Measurements from ENCODE around the gene CRYBG1. TPM values are rescaled to one million over a fixed set of nuclear protein-coding genes. Genes with fewer than 3 reads are reported as not detected.
A peak's percentile ranks its signal among the peaks of the same experiment; 100 is the strongest.

CRYBG1 gene
- total RNA-seq, 2 experiments from 2014 or later: 59.2 TPM

- H3K27ac Mint-ChIP-seq: peak overlapping the region; percentile 97
- ChIA-PET CTCF (interaction anchor here (0.7 to 8.9 kb wide), 7 partner anchors 9 to 93 kb away, joined by 3 to 147 read pairs (median 4); no protein-coding TSS in a partner anchor), POLR2A (interaction anchor here (0.6 to 9.8 kb wide), 17 partner anchors 11 to 1302 kb away, joined by 3 to 434 read pairs (median 7); partner anchors contain the start of genes QRSL1 and RTN4IP1)
Observed at GRCh38 chr6:106520711-106521401, 160.3 kb downstream of the CRYBG1 start.

GRCh38 chr6:106522562-106523250 is 162.2 kb downstream of the CRYBG1 start:
- H3K27me3 Mint-ChIP-seq: no peaks in the 10 kb centered on the region
- peaks cover 46% of the 10 kb centered on the region for H3K36me3 Mint-ChIP-seq (ENCODE audit: low read depth)
- ChIA-PET CTCF (interaction anchor here (1.1 to 8.9 kb wide), 5 partner anchors 11 to 92 kb away, joined by 3 to 147 read pairs (median 4); no protein-coding TSS in a partner anchor), POLR2A (interaction anchor here (0.8 to 9.8 kb wide), 11 partner anchors 9 to 874 kb away, joined by 3 to 434 read pairs (median 26); no protein-coding TSS in a partner anchor)
- H3K27ac Mint-ChIP-seq: peak overlapping the region; percentile 97
- H3K4me3 Mint-ChIP-seq: peak overlapping the region; percentile 79
- no peaks in the 10 kb centered on the region for H3K9me3 Mint-ChIP-seq
- no peak for DNase-seq
- peaks cover 60% of the 10 kb centered on the region for H3K4me1 Mint-ChIP-seq

More at GRCh38 chr6:106520711-106521401, 160.3 kb downstream of the CRYBG1 start:
- Mint-ChIP-seq H3K9me3 (no peaks in the 10 kb centered on the region), H3K4me3 (peak overlapping the region; percentile 79), H3K36me3 (ENCODE audit: low read depth) (peaks cover 37% of the 10 kb centered on the region), H3K4me1 (peaks cover 65% of the 10 kb centered on the region), H3K27me3 (no peaks in the 10 kb centered on the region)
- DNase-seq: peak; percentile 89

GRCh38 chr6:106525107-106525881 is 164.8 kb downstream of the CRYBG1 start:
- H3K9me3 Mint-ChIP-seq: no peaks in the 10 kb centered on the region
- POLR2A ChIA-PET: interaction anchor here (0.8 to 9.8 kb wide), 9 partner anchors 8 to 77 kb away, joined by 3 to 434 read pairs (median 7); no protein-coding TSS in a partner anchor

GRCh38 chr6:106525882-106526275 is 165.4 kb downstream of the CRYBG1 start:
- ChIA-PET CTCF (interaction anchor here (1.0 to 8.9 kb wide), 3 partner anchors 10 to 15 kb away, joined by 3 to 147 read pairs (median 5); no protein-coding TSS in a partner anchor), POLR2A (interaction anchor here (0.8 to 9.8 kb wide), 7 partner anchors 9 to 78 kb away, joined by 3 to 434 read pairs (median 11); no protein-coding TSS in a partner anchor)
- Mint-ChIP-seq H3K9me3 (no peaks in the 10 kb centered on the region), H3K4me3 (peak overlapping the region; percentile 21), H3K27me3 (no peaks in the 10 kb centered on the region), H3K36me3 (ENCODE audit: low read depth) (peaks cover 73% of the 10 kb centered on the region), H3K27ac (peak overlapping the region; percentile 92), H3K4me1 (peaks cover 61% of the 10 kb centered on the region)
- no peak for DNase-seq

More at GRCh38 chr6:106525107-106525881, 164.8 kb downstream of the CRYBG1 start:
- peaks cover 61% of the 10 kb centered on the region for H3K4me1 Mint-ChIP-seq
- no peak for DNase-seq
- H3K27ac Mint-ChIP-seq: peak overlapping the region; percentile 92
- peak overlapping the region; percentile 79 for H3K4me3 Mint-ChIP-seq
- H3K36me3 Mint-ChIP-seq (ENCODE audit: low read depth): peaks cover 69% of the 10 kb centered on the region
- CTCF ChIA-PET: interaction anchor here (1.0 to 8.9 kb wide), 2 partner anchors 13 to 14 kb away, joined by 3 to 147 read pairs; no protein-coding TSS in a partner anchor
- H3K27me3 Mint-ChIP-seq: no peaks in the 10 kb centered on the region

- Mint-ChIP-seq H3K27me3 (no peaks in the 10 kb centered on the region), H3K27ac (no peak overlapping the region), H3K4me1 (peaks cover 71% of the 10 kb centered on the region), H3K9me3 (no peaks in the 10 kb centered on the region), H3K4me3 (no peak overlapping the region), H3K36me3 (ENCODE audit: low read depth) (peaks cover 74% of the 10 kb centered on the region)
- ChIA-PET POLR2A (interaction anchor here (1.1 to 9.8 kb wide), 2 partner anchors 17 to 25 kb away, joined by 4 to 434 read pairs; no protein-coding TSS in a partner anchor), CTCF (interaction anchor here (1.3 to 8.9 kb wide), 3 partner anchors 11 to 82 kb away, joined by 4 to 147 read pairs (median 5); no protein-coding TSS in a partner anchor)
- no peak for DNase-seq
Observed at GRCh38 chr6:106527117-106527516, 166.6 kb downstream of the CRYBG1 start.

- Mint-ChIP-seq H3K27ac (peak overlapping the region; percentile 75), H3K9me3 (no peaks in the 10 kb centered on the region), H3K4me3 (no peak overlapping the region), H3K27me3 (no peaks in the 10 kb centered on the region), H3K36me3 (ENCODE audit: low read depth) (peaks cover 75% of the 10 kb centered on the region), H3K4me1 (peaks cover 74% of the 10 kb centered on the region)
- ChIA-PET CTCF (interaction anchor here (1.3 to 8.9 kb wide), 2 partner anchors 17 to 83 kb away, joined by 4 to 147 read pairs; no protein-coding TSS in a partner anchor), POLR2A (interaction anchor here (7.2 to 9.8 kb wide), 3 partner anchors 7 to 18 kb away, joined by 76 to 434 read pairs (median 123); no protein-coding TSS in a partner anchor)
- DNase-seq: no peak
Observed at GRCh38 chr6:106527979-106528378, 167.5 kb downstream of the CRYBG1 start.

GRCh38 chr6:106528521-106528920 is 168.0 kb downstream of the CRYBG1 start:
- CTCF ChIA-PET: no interaction called here
- POLR2A ChIA-PET: interaction anchor here (7.2 kb wide), 2 partner anchors 8 to 16 kb away, joined by 76 to 123 read pairs; no protein-coding TSS in a partner anchor
- H3K27me3 Mint-ChIP-seq: no peaks in the 10 kb centered on the region
- no peak for DNase-seq
- no peaks in the 10 kb centered on the region for H3K9me3 Mint-ChIP-seq
- peak overlapping the region; percentile 30 for H3K27ac Mint-ChIP-seq
- H3K4me1 Mint-ChIP-seq: peaks cover 76% of the 10 kb centered on the region
- no peak overlapping the region for H3K4me3 Mint-ChIP-seq
- peaks cover 76% of the 10 kb centered on the region for H3K36me3 Mint-ChIP-seq (ENCODE audit: low read depth)

GRCh38 chr6:106529438-106529837 is 168.9 kb downstream of the CRYBG1 start:
- H3K27ac Mint-ChIP-seq: no peak overlapping the region
- H3K9me3 Mint-ChIP-seq: no peaks in the 10 kb centered on the region
- peaks cover 80% of the 10 kb centered on the region for H3K4me1 Mint-ChIP-seq
- CTCF ChIA-PET: interaction anchor here (0.5 to 1.9 kb wide), 3 partner anchors 17 to 469 kb away, joined by 3 to 6 read pairs (median 4); no protein-coding TSS in a partner anchor
- no peak for DNase-seq
- H3K27me3 Mint-ChIP-seq: no peaks in the 10 kb centered on the region
- H3K4me3 Mint-ChIP-seq: no peak overlapping the region
- POLR2A ChIA-PET: interaction anchor here (1.6 to 7.2 kb wide), 3 partner anchors 8 to 17 kb away, joined by 10 to 123 read pairs (median 76); no protein-coding TSS in a partner anchor
- H3K36me3 Mint-ChIP-seq (ENCODE audit: low read depth): peaks cover 84% of the 10 kb centered on the region

GRCh38 chr6:106530026-106530425 is 169.5 kb downstream of the CRYBG1 start:
- Mint-ChIP-seq H3K27me3 (no peaks in the 10 kb centered on the region), H3K36me3 (ENCODE audit: low read depth) (peaks cover 87% of the 10 kb centered on the region), H3K27ac (no peak overlapping the region), H3K4me1 (peaks cover 82% of the 10 kb centered on the region), H3K4me3 (no peak overlapping the region), H3K9me3 (no peaks in the 10 kb centered on the region)
- no peak for DNase-seq
- CTCF ChIA-PET: interaction anchor here (1.5 to 1.9 kb wide), 2 partner anchors 18 to 37 kb away, joined by 3 to 6 read pairs; no protein-coding TSS in a partner anchor
- POLR2A ChIA-PET: interaction anchor here (1.6 to 7.2 kb wide), 3 partner anchors 9 to 18 kb away, joined by 10 to 123 read pairs (median 76); no protein-coding TSS in a partner anchor

GRCh38 chr6:106530502-106530901 is 170.0 kb downstream of the CRYBG1 start:
- no peak overlapping the region for H3K27ac Mint-ChIP-seq
- CTCF ChIA-PET: interaction anchor here (0.6 to 1.9 kb wide), 3 partner anchors 18 to 36 kb away, joined by 3 to 6 read pairs (median 3); no protein-coding TSS in a partner anchor
- no peaks in the 10 kb centered on the region for H3K9me3 Mint-ChIP-seq
- no peaks in the 10 kb centered on the region for H3K27me3 Mint-ChIP-seq
- peaks cover 82% of the 10 kb centered on the region for H3K4me1 Mint-ChIP-seq
- no peak for DNase-seq
- peaks cover 87% of the 10 kb centered on the region for H3K36me3 Mint-ChIP-seq (ENCODE audit: low read depth)
- H3K4me3 Mint-ChIP-seq: no peak overlapping the region
- POLR2A ChIA-PET: interaction anchor here (1.6 to 7.2 kb wide), 4 partner anchors 10 to 18 kb away, joined by 4 to 123 read pairs (median 43); no protein-coding TSS in a partner anchor

- DNase-seq: no peak
- H3K36me3 Mint-ChIP-seq (ENCODE audit: low read depth): peaks cover 88% of the 10 kb centered on the region
- peaks cover 85% of the 10 kb centered on the region for H3K4me1 Mint-ChIP-seq
- ChIA-PET POLR2A (interaction anchor here (0.5 to 7.2 kb wide), 4 partner anchors 8 to 210 kb away, joined by 3 to 123 read pairs (median 40); no protein-coding TSS in a partner anchor), CTCF (interaction anchor here (0.6 to 2.2 kb wide), 3 partner anchors 10 to 21 kb away, joined by 3 to 8 read pairs (median 3); no protein-coding TSS in a partner anchor)
- no peaks in the 10 kb centered on the region for H3K9me3 Mint-ChIP-seq
- H3K27ac Mint-ChIP-seq: peak overlapping the region; percentile 83
- H3K27me3 Mint-ChIP-seq: no peaks in the 10 kb centered on the region
- no peak overlapping the region for H3K4me3 Mint-ChIP-seq
Observed at GRCh38 chr6:106533054-106533453, 172.5 kb downstream of the CRYBG1 start.

All from activated CD4-positive, alpha-beta memory T cell treated with anti-CD3 and anti-CD28 coated beads, Interleukin-2, amount 10 ng/mL, durations not matched to agents 7 days and 5 days (primary cell).